Stimulated activated CD8-positive, alpha-beta memory T cell treated with anti-CD3 and anti-CD28 coated beads, Interleukin-4, amount 100 ng/mL, for 4 hours (primary cell): ENCODE data around the gene NFIA.

Experiments
- DNase-seq, 2 donors: peaks; one replicate each; pipeline ENCODE4 v3.0.0-alpha.2; 2020; ENCODE audit warnings: low read depth in 2 of 2, low spot score in 1 of 2

Gene NFIA

GRCh38 chr1:61083013-61083806, 849 bp downstream of the NFIA start:
- no peak for DNase-seq

DNA sequence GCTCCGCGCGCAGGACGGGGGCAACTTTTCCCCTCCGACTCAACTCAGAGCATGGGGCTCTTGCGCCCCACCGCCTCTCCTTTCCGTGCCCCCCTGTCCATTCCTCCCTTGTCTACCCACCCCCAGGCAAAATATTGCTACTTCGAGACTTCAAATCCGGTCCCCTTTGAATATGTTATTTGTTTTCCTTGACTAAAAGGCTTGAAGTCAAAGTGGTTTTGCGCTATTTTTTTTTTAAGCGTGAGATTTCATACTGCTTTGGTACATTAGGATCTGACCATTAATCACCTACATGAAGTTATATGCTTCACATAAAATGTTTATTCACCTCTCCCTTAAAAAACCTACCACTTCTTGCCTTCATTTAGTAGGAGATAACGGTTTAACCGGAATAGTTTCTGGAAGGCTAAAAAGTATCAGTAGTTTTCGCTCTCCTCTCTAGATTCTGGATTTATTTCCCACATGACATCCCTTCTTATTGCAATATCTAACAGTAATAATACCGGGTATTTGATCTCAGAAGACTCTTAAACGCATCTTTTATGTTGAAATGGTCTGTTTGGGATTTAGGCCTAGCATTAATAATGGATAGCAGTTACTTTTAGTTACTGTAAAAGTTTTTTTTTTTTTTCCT, 1.6 kb downstream of the NFIA start:
- DNase-seq = no peak

DNA sequence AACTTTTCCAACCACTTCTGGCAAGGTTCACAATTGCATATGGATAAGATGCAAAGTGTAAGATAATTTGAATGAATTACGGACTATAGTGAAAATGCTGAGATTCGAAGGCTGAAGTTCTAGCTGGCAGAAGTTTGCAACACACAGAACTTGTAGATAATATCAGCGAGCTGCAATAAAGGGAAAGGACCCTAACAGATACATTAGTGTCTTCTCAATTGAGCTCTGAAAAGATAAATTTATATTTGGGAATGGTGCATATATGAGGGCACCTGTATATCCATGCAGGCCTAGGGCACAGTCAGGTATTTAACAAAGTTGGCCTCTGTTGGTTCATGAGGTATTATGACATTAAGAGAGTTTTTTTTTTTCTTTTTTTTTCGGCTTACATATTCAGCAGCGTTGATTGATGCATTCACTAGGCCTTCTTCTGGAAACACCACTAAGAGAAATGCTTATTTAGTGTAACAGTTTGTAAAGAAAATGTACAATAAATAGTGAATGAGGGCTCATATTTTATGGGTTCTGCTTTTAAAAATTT, 2.2 kb downstream of the NFIA start:
- no peak for DNase-seq

GRCh38 chr1:61085206-61085982, 3.0 kb downstream of the NFIA start:
- DNase-seq = no peak

GRCh38 chr1:61085983-61086644, 3.8 kb downstream of the NFIA start:
- no peak for DNase-seq

DNA sequence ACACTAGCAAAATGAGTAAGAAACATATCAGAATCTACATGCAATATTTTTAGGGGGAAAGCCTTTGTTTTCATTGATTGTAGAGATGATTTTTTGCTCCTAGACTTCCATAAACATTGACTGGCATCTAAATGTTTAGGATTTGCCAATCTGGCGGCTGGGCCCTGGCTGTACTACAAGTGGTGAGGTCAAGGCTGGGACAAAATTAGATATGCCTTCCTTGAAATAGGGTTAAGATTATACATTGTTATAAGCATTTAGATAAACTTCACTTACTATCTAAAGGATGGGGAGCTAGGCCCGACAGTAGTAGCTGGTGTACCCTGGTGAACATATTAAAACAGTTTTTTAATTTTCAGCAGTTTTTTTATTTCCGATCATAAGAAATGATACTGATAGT, 5.2 kb downstream of the NFIA start:
- no peak for DNase-seq

DNA sequence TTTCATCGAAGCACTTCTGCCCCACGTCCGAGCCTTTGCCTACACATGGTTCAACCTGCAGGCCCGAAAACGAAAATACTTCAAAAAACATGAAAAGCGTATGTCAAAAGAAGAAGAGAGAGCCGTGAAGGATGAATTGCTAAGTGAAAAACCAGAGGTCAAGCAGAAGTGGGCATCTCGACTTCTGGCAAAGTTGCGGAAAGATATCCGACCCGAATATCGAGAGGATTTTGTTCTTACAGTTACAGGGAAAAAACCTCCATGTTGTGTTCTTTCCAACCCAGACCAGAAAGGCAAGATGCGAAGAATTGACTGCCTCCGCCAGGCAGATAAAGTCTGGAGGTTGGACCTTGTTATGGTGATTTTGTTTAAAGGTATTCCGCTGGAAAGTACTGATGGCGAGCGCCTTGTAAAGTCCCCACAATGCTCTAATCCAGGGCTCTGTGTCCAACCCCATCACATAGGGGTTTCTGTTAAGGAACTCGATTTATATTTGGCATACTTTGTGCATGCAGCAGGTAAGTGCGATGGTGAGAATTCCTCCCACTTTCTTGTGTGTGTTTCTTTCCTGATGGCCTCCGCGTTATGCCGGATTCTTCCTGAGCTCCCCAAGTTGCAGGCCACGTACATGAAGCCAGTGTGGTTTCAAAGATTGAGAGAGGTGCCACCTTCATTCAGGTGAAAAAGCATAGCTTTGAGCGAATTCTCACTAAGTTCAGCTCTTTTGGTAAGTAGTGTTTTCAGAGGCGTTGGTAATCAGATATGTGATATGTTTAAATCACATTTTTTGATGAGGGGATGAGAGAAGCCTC, 6.0 kb downstream of the NFIA start:
- DNase-seq = no peak

DNA sequence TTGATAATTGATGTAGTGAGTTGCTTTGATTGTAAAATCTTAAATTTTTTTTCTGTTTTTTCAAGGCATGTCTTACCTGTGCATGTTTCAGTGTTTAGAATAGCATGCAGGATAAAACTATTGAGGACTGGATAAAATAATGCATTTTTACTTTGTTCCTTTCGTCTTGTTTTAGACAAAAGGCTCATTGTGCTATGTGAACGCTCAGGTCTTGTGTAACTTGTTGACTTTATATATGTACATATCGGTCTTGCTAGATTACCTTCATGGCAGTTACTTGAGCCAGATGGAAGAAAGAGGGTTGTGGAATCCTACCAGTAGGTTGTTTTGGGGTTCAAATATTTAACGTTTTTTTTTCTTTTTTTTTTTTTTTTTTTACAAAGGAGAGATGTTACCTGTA, 7.0 kb downstream of the NFIA start:
- no peak for DNase-seq

GRCh38 chr1:61089741-61090140, 7.4 kb downstream of the NFIA start:
- DNase-seq = no peak

DNA sequence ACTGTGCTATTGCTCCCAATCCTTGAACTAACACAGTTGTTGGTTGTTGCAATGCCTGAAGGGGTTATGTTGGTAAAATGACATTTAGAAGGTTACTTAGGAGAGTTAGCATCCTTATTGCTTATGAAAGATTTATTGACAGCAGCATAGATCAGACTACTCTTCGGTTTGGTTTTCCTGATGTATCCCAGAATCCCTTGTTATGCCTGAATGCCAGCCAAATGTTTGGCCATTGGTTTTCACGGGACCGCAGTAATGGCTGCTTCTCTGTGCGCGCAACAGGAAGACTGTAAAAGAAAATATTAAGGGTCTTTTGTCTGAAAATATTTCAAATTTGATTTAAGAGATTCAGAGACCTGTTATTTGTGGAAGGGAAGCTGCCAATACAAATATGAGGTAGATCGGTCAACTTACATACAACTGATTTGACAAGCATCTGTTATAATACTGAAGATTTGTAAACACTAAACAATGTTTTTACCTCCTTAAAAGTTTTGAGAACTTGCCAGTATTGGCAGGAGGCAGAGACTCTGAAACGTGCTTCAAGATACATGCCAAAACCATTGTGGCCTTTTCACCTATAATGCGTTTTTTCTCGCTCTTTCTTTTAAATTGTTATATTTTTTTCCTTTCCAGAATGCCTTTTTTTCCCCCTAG, 8.3 kb downstream of the NFIA start:
- no peak for DNase-seq

- DNase-seq = no peak
Measured at GRCh38 chr1:61091455-61091854, 9.1 kb downstream of the NFIA start.

DNA sequence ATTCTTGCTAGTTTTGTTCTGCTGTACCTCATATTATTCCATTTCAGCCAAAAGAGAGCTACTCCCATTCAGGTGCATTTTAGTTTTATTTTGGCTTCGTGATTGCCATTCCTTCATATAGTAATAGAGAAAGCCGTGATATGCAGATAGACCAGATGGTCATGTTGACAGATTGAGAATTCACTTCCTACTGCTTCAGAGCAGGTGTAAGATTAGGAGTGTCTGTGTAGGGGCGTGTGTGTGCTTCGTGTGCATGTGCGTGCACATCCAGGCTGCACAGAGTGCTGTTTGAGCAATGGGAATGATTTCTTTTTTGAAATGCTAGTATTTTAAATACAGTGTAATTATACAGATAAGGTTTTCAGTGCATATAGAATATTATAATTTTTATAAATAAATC, 10.3 kb downstream of the NFIA start:
- DNase-seq = no peak

- DNase-seq = no peak
Measured at GRCh38 chr1:61093525-61094137, 11.3 kb downstream of the NFIA start.

- DNase-seq = no peak
Measured at GRCh38 chr1:61094677-61095469, 12.5 kb downstream of the NFIA start.

GRCh38 chr1:61095470-61095812, 13.1 kb downstream of the NFIA start:
- DNase-seq = no peak

- no peak for DNase-seq
Measured at GRCh38 chr1:61097317-61097716, 15.0 kb downstream of the NFIA start.

- no peak for DNase-seq
Measured at GRCh38 chr1:61097722-61098121, 15.4 kb downstream of the NFIA start.

- DNase-seq = no peak
Measured at GRCh38 chr1:61098333-61098732, 16.0 kb downstream of the NFIA start.

DNA sequence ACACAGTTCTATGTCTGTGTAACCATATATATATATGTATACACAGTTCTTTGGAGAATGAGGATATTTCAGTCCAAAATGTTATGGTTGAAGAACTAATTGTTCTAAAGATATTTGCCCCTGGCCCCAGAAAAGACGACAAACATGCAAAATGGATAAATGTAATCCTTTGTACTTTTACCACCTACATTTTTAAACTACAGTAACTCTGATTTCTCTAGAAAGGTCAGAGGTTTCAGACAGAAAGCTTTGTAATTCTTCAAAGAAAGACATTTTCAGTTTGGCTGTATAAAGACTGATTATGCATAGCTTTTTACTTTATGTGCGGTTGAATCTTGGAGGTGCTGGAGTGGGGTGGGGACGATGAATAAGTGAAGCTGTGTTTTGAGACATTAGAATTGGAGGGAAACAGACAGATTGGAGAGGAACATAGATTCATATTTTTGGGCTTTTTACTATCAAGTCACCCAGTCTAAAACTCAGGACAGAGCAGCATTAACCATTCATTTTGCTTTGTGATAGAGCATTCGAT, 16.6 kb downstream of the NFIA start:
- DNase-seq = no peak
